Prostate gland (tissue), 2 donors: ENCODE data around the gene TMEM132D. TPM values are rescaled to one million over a fixed set of nuclear protein-coding genes. Genes with fewer than 3 reads are reported as not detected.

Source experiments
- DNase-seq: peaks from one replicate; pipeline ENCODE4 v3.0.0-alpha.2; 2019; ENCODE audit warnings: low spot score
- H3K27ac ChIP-seq, 2 donors: fragments of 200-600 bp; sonication (generic); 2 replicates each; pipeline ENCODE4 v1.5.1; 2017 to 2019
- H3K27me3 ChIP-seq: fragments of 200-600 bp; sonication (generic); replicated peaks from 2 replicates; pipeline ENCODE4 v1.5.1; 2019; ENCODE audit not compliant: insufficient read depth
- H3K36me3 ChIP-seq, 2 donors: fragments of 200-600 bp; sonication (generic); 1 replicate in 1 of 2; 2 replicates in 1 of 2; pipeline versions ENCODE4 v1.5.1 to v1.8.1; 2017 to 2019
- H3K4me1 ChIP-seq: fragments of 200-600 bp; sonication (generic); replicated peaks from 2 replicates; pipeline ENCODE4 v1.5.1; 2019
- H3K4me3 ChIP-seq, 2 donors: fragments of 200-600 bp; sonication (generic); 2 replicates each; pipeline ENCODE4 v1.5.1; 2017 to 2019
- H3K9me3 ChIP-seq: fragments of 200-600 bp; sonication (generic); 2 replicates; pipeline ENCODE4 v1.5.1; 2017
- CTCF ChIP-seq, 4 experiments: fragments of 200-600 bp in 2 of 4; fragments of 450-650 bp in 2 of 4; sonication (generic) in 2 of 4; IDR thresholded peaks; 1 replicate in 3 of 4; 2 replicates in 1 of 4; pipeline ENCODE4 v1.5.1; 2016 to 2019; ENCODE audit warnings: antibody characterized with exemption in 4 of 4, mild to moderate bottlenecking in 2 of 4, moderate library complexity in 2 of 4
- POLR2A ChIP-seq: fragments of 450-650 bp; IDR thresholded peaks from one replicate; pipeline ENCODE4 v1.6.1; 2016; ENCODE audit warnings: antibody characterized with exemption, mild to moderate bottlenecking
- POLR2AphosphoS5 ChIP-seq: sonication (generic); formaldehyde crosslinking; IDR thresholded peaks from one replicate; pipeline ENCODE4 v1.6.1; 2017; ENCODE audit warnings: antibody characterized with exemption
- WGBS: methylation state at CpG from one replicate; pipeline ENCODE4 v1.1.5; 2018; 5-methylcytosine and 5-hydroxymethylcytosine counted together
- intact Hi-C: fragments of 100-400 bp; cut with DNase I; formaldehyde crosslinking; loops from one replicate; pipeline ENCODE4 v1.14.2; 2022
- total RNA-seq, 2 donors: library from RNA; depleted of rRNA; stranded (reverse); fragments of >200 nt; gene quantifications; one replicate each; pipeline ENCODE4 v1.1.0, GENCODE V29; 2016

TMEM132D gene
- total RNA-seq, 2 donors from 2014 or later: 0.57 to 1.3 TPM

GRCh38 chr12:129928643-129929042, 24.8 kb upstream of the TMEM132D start:
- no peaks in the 10 kb centered on the region for H3K4me1 ChIP-seq
- no peak for DNase-seq
- WGBS: 94% methylated on average over 4 of the region's 4 CpGs
- H3K36me3 ChIP-seq: no peaks in the 10 kb centered on the region
- H3K4me3 ChIP-seq: no peak overlapping the region
- intact Hi-C loops: no loop called here
- no peak for TF ChIP-seq CTCF (IDR thresholded peaks at IDR 0.05)
- no peak for TF ChIP-seq POLR2A
- no peak for TF ChIP-seq POLR2AphosphoS5
- H3K27me3 ChIP-seq: no peaks in the 10 kb centered on the region
- no peaks in the 10 kb centered on the region for H3K9me3 ChIP-seq
- H3K27ac ChIP-seq: no peak overlapping the region

GRCh38 chr12:129927316-129927900, 23.6 kb upstream of the TMEM132D start:
- intact Hi-C loops: no loop called here
- TF ChIP-seq POLR2AphosphoS5 (no peak), POLR2A (no peak)
- Histone ChIP-seq H3K27me3 (no peaks in the 10 kb centered on the region), H3K27ac (no peak overlapping the region), H3K4me3 (no peak overlapping the region), H3K36me3 (no peaks in the 10 kb centered on the region), H3K4me1 (no peaks in the 10 kb centered on the region), H3K9me3 (no peaks in the 10 kb centered on the region)
- DNase-seq: no peak
- 82% methylated on average over 10 of the region's 10 CpGs for WGBS

GRCh38 chr12:129911428-129912049, 7.7 kb upstream of the TMEM132D start:
- Histone ChIP-seq H3K27ac (no peak overlapping the region), H3K4me1 (no peaks in the 10 kb centered on the region), H3K36me3 (no peaks in the 10 kb centered on the region), H3K4me3 (no peak overlapping the region), H3K27me3 (peaks cover under 1% of the 10 kb centered on the region), H3K9me3 (no peaks in the 10 kb centered on the region)
- intact Hi-C loops: no loop called here
- DNase-seq: peak; percentile 27
- WGBS: 5% methylated on average over 8 of the region's 8 CpGs
- TF ChIP-seq POLR2AphosphoS5 (no peak), CTCF (IDR thresholded peaks at IDR 0.05) (peak in 3 of 4 experiments; percentile 40 to 76 (median 62))

- 80% methylated on average over 22 of the region's 22 CpGs for WGBS
- intact Hi-C loops: no loop called here
- TF ChIP-seq POLR2AphosphoS5 (no peak), CTCF (IDR thresholded peaks at IDR 0.05) (no peak), POLR2A (no peak)
These were observed 5.5 kb upstream of the TMEM132D start for GRCh38 chr12:129909051-129910020.

DNA sequence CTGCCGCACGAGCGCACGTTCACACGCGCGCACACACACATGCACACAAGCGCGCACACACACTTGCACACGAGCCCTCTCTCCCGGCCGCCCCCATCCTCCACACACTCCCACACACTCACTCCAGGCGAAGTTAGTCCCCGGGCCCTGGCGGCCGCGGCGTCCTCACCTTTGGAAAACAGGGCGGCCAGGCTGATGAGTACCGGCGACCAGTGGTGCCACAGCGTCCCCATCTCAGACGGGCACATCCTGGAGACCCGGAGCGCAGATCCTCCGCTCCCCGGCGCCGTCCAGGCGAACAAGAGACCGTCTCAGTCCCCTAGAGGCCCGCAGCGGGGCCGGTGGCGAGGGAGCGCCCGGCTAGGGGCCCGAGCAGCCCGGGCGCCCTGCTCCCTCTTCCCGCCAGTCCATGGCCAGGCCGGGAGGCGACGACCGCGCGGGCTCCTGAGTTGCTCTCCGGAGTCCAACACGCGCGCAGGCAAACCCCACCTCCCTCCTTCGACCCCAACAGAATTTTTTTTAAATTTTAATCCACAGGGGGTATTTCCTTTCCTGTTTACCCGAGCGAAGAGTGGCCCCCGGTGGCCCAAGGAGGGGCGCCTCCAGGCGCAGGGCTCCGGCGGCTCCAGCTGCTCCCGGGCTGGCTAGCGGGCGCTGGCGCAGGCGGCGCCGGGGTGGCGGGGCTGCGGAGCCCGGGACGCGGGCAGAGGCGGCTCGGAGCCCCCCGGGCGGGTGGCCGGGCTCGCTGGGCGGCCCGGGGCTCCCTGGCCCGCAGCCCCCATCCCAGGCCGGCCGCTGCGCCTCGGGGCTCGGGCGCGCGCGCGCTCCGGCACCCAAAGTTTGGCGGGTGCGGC, 506 bp downstream of the TMEM132D start:
- no peak for TF ChIP-seq POLR2AphosphoS5
- no peak for TF ChIP-seq POLR2A
- Histone ChIP-seq H3K27me3 (peaks cover 14% of the 10 kb centered on the region), H3K36me3 (no peaks in the 10 kb centered on the region), H3K4me1 (no peaks in the 10 kb centered on the region), H3K9me3 (no peaks in the 10 kb centered on the region), H3K4me3 (no peak overlapping the region), H3K27ac (no peak overlapping the region)
- intact Hi-C loops: no loop called here
- under 1% methylated on average over 51 of the region's 93 CpGs for WGBS
- no peak for DNase-seq

More at GRCh38 chr12:129909051-129910020, 5.5 kb upstream of the TMEM132D start:
- no peak overlapping the region for H3K4me3 ChIP-seq
- no peaks in the 10 kb centered on the region for H3K9me3 ChIP-seq
- no peak overlapping the region for H3K27ac ChIP-seq
- H3K4me1 ChIP-seq: no peaks in the 10 kb centered on the region
- no peak for DNase-seq
- H3K36me3 ChIP-seq: no peaks in the 10 kb centered on the region
- H3K27me3 ChIP-seq: peaks cover 6% of the 10 kb centered on the region
